Measurements from ENCODE around the gene PRXL2B. TPM values are rescaled to one million over a fixed set of nuclear protein-coding genes. Genes with fewer than 3 reads are reported as not detected.

The PRXL2B gene
- total RNA-seq, 1 experiment from 2014 or later: 40.7 TPM

DNA sequence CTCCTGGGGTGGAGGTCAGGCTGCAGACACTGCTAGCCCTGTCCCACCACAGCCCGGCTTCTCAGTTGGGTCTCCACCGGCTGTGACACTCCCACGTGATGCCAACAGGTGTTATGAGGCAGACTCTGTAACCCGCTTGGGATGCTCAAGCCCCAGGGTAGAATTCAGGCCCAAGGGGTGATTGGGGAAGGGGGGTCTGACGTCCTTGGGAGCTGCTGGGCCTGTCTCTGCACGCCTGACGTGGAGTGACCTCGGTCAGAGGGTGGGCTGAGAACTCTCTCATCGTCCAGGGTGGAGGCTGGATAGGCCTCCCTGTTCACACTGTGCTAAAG, 48.8 kb upstream of the PRXL2B start:
- H3K27me3 Mint-ChIP-seq (ENCODE audit: low read depth): peaks cover 88% of the 10 kb centered on the region
- H2BK15ac ChIP-seq (ENCODE audit: low read depth, low read length): no peak overlapping the region
- H4K20me1 ChIP-seq (ENCODE audit: control insufficient read depth, insufficient read depth, insufficient read length): peaks cover 3% of the 10 kb centered on the region
- H2BK5ac ChIP-seq (ENCODE audit: insufficient read length, low read length): no peak overlapping the region
- H3K79me1 ChIP-seq (ENCODE audit: insufficient read depth, low read depth, low read length, poor library complexity, severe bottlenecking): no peaks in the 10 kb centered on the region
- peaks cover 10 to 26% of the 10 kb centered on the region in 2 experiments for H3K4me1 Mint-ChIP-seq
- H3K27ac Mint-ChIP-seq: no peak overlapping the region
- no peak overlapping the region for H4K5ac ChIP-seq (ENCODE audit: insufficient read length, low read depth, low read length)
- H3K14ac ChIP-seq (ENCODE audit: insufficient read depth, low read length): no peak overlapping the region
- DNase-seq: no peak
- H3K4me1 ChIP-seq (ENCODE audit: insufficient read depth, low read length): no peaks in the 10 kb centered on the region
- no peaks in the 10 kb centered on the region for H3K36me3 Mint-ChIP-seq (ENCODE audit: insufficient read depth in 1 of 3, low read depth in 3 of 3)
- H3K9ac ChIP-seq (ENCODE audit: extremely low read depth, insufficient read length, low read length): no peak overlapping the region
- H4K91ac ChIP-seq (ENCODE audit: insufficient read length, low read depth, low read length): no peak overlapping the region
- H2BK12ac ChIP-seq (ENCODE audit: insufficient read length, low read depth, low read length): no peak overlapping the region
- no peak overlapping the region for H3K4me2 ChIP-seq (ENCODE audit: insufficient read depth, insufficient read length, low read length)
- no peak overlapping the region for H3K4me3 Mint-ChIP-seq
- no peak overlapping the region for H3T11ph ChIP-seq (ENCODE audit: low read length)
- H2AK5ac ChIP-seq (ENCODE audit: insufficient read length, low read length): no peak overlapping the region
- H4K8ac ChIP-seq (replicated peaks; ENCODE audit: insufficient read length, low read depth, low read length): no peak overlapping the region
- H3K79me2 ChIP-seq (ENCODE audit: insufficient read depth, low read length): no peaks in the 10 kb centered on the region
- peaks cover 0 to 3% of the 10 kb centered on the region in 2 experiments; a peak in 2 of 5 replicates for H3K9me3 Mint-ChIP-seq
- WGBS (ENCODE audit: extremely low coverage, insufficient read length, low lambda C conversion rate): no CpG with 5 or more reads among the region's 9 CpGs
- H2AFZ ChIP-seq (ENCODE audit: low read length): no peak overlapping the region
- no peak overlapping the region for H3K23ac ChIP-seq (ENCODE audit: insufficient read length, low read depth, low read length)
- H3K23me2 ChIP-seq (ENCODE audit: insufficient read length, low read depth, low read length, poor library complexity, severe bottlenecking): no peaks in the 10 kb centered on the region
- TF ChIP-seq, protein P1, sequence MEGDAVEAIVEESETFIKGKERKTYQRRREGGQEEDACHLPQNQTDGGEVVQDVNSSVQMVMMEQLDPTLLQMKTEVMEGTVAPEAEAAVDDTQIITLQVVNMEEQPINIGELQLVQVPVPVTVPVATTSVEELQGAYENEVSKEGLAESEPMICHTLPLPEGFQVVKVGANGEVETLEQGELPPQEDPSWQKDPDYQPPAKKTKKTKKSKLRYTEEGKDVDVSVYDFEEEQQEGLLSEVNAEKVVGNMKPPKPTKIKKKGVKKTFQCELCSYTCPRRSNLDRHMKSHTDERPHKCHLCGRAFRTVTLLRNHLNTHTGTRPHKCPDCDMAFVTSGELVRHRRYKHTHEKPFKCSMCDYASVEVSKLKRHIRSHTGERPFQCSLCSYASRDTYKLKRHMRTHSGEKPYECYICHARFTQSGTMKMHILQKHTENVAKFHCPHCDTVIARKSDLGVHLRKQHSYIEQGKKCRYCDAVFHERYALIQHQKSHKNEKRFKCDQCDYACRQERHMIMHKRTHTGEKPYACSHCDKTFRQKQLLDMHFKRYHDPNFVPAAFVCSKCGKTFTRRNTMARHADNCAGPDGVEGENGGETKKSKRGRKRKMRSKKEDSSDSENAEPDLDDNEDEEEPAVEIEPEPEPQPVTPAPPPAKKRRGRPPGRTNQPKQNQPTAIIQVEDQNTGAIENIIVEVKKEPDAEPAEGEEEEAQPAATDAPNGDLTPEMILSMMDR (conservative IDR thresholded peaks at IDR 0.05): no peak
- H3K27me3 ChIP-seq (ENCODE audit: insufficient read depth, low read length): peaks cover 5% of the 10 kb centered on the region; the same call in 1 of the 2 replicates
- no peak overlapping the region for H3K4ac ChIP-seq (ENCODE audit: low read depth, low read length)
- no peak overlapping the region for H2BK20ac ChIP-seq (ENCODE audit: low read depth, low read length, poor library complexity, severe bottlenecking)
- no peak overlapping the region for H3K56ac ChIP-seq (ENCODE audit: insufficient read length, low read depth, low read length)
- no peak overlapping the region for H3K27ac ChIP-seq (ENCODE audit: insufficient read length, low read depth, low read length)
- H3K9me3 ChIP-seq (ENCODE audit: control insufficient read depth, low read depth, low read length): no peaks in the 10 kb centered on the region
- no peak overlapping the region for H2BK120ac ChIP-seq (ENCODE audit: low read depth, low read length, poor library complexity, severe bottlenecking)
- no peak overlapping the region for H3K18ac ChIP-seq (ENCODE audit: insufficient read length, low read depth, low read length)
